Activated CD4-positive, alpha-beta memory T cell treated with anti-CD3 and anti-CD28 coated beads, Interleukin-2, amount 10 ng/mL, durations not matched to agents 7 days and 5 days (primary cell): ENCODE results near the gene EML4. TPM values are rescaled to one million over a fixed set of nuclear protein-coding genes. Genes with fewer than 3 reads are reported as not detected.
"Not testable (repeated sequence)": the region's sequence is repeated elsewhere in the genome, so short reads cannot be mapped to it uniquely, and the experiment has no call there.

Experiments used
- CTCF ChIA-PET: fragments of 350-600 bp; sonication (Branson Sonifier 250); formaldehyde crosslinking; loops from one replicate; lab custom pipeline; 2021; ENCODE audit warnings: antibody characterized with exemption, inconsistent platforms; lab: Charles Lee
- POLR2A ChIA-PET: fragments of 350-600 bp; sonication (Branson Sonifier 250); formaldehyde crosslinking; loops from one replicate; lab custom pipeline; 2021; ENCODE audit warnings: antibody characterized with exemption; lab: Charles Lee
- DNase-seq: peaks from one replicate; pipeline ENCODE4 v3.0.0-alpha.2; 2020
- H3K27ac Mint-ChIP-seq: one replicate; pipeline ENCODE4 v1.8.0; 2021; ENCODE audit warnings: mild to moderate bottlenecking, mixed read lengths
- H3K27me3 Mint-ChIP-seq: one replicate; pipeline ENCODE4 v1.8.0; 2021; ENCODE audit warnings: mixed read lengths
- H3K36me3 Mint-ChIP-seq: one replicate; pipeline ENCODE4 v1.8.0; 2021; ENCODE audit warnings: low read depth, mixed read lengths
- H3K4me1 Mint-ChIP-seq: one replicate; pipeline ENCODE4 v1.8.0; 2021; ENCODE audit warnings: mixed read lengths
- H3K4me3 Mint-ChIP-seq: one replicate; pipeline ENCODE4 v1.8.0; 2021; ENCODE audit warnings: mild to moderate bottlenecking, mixed read lengths
- H3K9me3 Mint-ChIP-seq: one replicate; pipeline ENCODE4 v1.8.0; 2021; ENCODE audit warnings: mixed read lengths
- total RNA-seq, 2 experiments: library from RNA; stranded (reverse); gene quantifications; one replicate each; pipeline ENCODE4 v1.2.3, GENCODE V29; 2021

The EML4 gene
- total RNA-seq, 2 experiments from 2014 or later, result 130 to 133 TPM

GRCh38 chr2:42132191-42132965 is 36.8 kb upstream of the EML4 start:
- Mint-ChIP-seq H3K27ac (peak overlapping the region; percentile 98), H3K36me3 (no peaks in the 10 kb centered on the region), H3K9me3 (no peaks in the 10 kb centered on the region), H3K4me3 (peak overlapping the region; percentile 62), H3K4me1 (peaks cover 92% of the 10 kb centered on the region), H3K27me3 (no peaks in the 10 kb centered on the region)
- CTCF ChIA-PET, result interaction anchor here (0.7 to 2.2 kb wide), 15 partner anchors 8 to 196 kb away, joined by 3 to 32 read pairs (median 7); no protein-coding TSS in a partner anchor
- POLR2A ChIA-PET, result interaction anchor here (0.8 to 6.0 kb wide), 16 partner anchors 8 to 229 kb away, joined by 3 to 169 read pairs (median 8); partner anchors contain the start of genes COX7A2L and EML4
- DNase-seq, result no peak

GRCh38 chr2:42132966-42133641 is 36.0 kb upstream of the EML4 start:
- Mint-ChIP-seq H3K36me3 (no peaks in the 10 kb centered on the region), H3K27ac (peak overlapping the region; percentile 98)
- peak; percentile 96 for DNase-seq

GRCh38 chr2:42133771-42134195 is 35.4 kb upstream of the EML4 start:
- Mint-ChIP-seq H3K27me3 (no peaks in the 10 kb centered on the region), H3K27ac (peak overlapping the region; percentile 98)
- CTCF ChIA-PET, result interaction anchor here (1.2 to 2.2 kb wide), 7 partner anchors 8 to 195 kb away, joined by 3 to 32 read pairs (median 12); no protein-coding TSS in a partner anchor

More at GRCh38 chr2:42132966-42133641, 36.0 kb upstream of the EML4 start:
- ChIA-PET CTCF (interaction anchor here (0.7 to 2.2 kb wide), 15 partner anchors 9 to 195 kb away, joined by 3 to 32 read pairs (median 7); no protein-coding TSS in a partner anchor), POLR2A (interaction anchor here (0.7 to 6.0 kb wide), 20 partner anchors 9 to 677 kb away, joined by 3 to 169 read pairs (median 6); partner anchors contain the start of genes COX7A2L and EML4)
- peaks cover 88% of the 10 kb centered on the region for H3K4me1 Mint-ChIP-seq
- H3K27me3 Mint-ChIP-seq, result no peaks in the 10 kb centered on the region
- H3K4me3 Mint-ChIP-seq, result peak overlapping the region; percentile 62
- no peaks in the 10 kb centered on the region for H3K9me3 Mint-ChIP-seq

GRCh38 chr2:42134401-42134932 is 34.7 kb upstream of the EML4 start:
- peaks cover 85% of the 10 kb centered on the region for H3K4me1 Mint-ChIP-seq
- ChIA-PET CTCF (interaction anchor here (1.3 to 2.2 kb wide), 6 partner anchors 7 to 59 kb away, joined by 3 to 15 read pairs (median 8); no protein-coding TSS in a partner anchor), POLR2A (interaction anchor here (0.8 to 6.0 kb wide), 6 partner anchors 8 to 36 kb away, joined by 3 to 169 read pairs (median 34); partner anchors contain the start of gene EML4)
- not testable (repeated sequence) for H3K9me3 Mint-ChIP-seq, H3K36me3 Mint-ChIP-seq, DNase-seq, H3K4me3 Mint-ChIP-seq, H3K27me3 Mint-ChIP-seq
- peak overlapping the region; percentile 98 for H3K27ac Mint-ChIP-seq

More at GRCh38 chr2:42133771-42134195, 35.4 kb upstream of the EML4 start:
- no peak for DNase-seq
- POLR2A ChIA-PET, result interaction anchor here (0.7 to 6.0 kb wide), 17 partner anchors 8 to 677 kb away, joined by 3 to 169 read pairs (median 8); partner anchors contain the start of genes COX7A2L and EML4
- peaks cover 86% of the 10 kb centered on the region for H3K4me1 Mint-ChIP-seq
- H3K9me3 Mint-ChIP-seq, result no peaks in the 10 kb centered on the region
- peaks cover 1% of the 10 kb centered on the region for H3K36me3 Mint-ChIP-seq
- H3K4me3 Mint-ChIP-seq, result peak overlapping the region; percentile 62

- peaks cover 84% of the 10 kb centered on the region for H3K4me1 Mint-ChIP-seq
Observed at GRCh38 chr2:42135381-42136312, 33.5 kb upstream of the EML4 start.

GRCh38 chr2:42136782-42137124 is 32.4 kb upstream of the EML4 start:
- DNase-seq, result no peak
- POLR2A ChIA-PET, result interaction anchor here (0.7 to 6.0 kb wide), 9 partner anchors 9 to 164 kb away, joined by 3 to 169 read pairs (median 5); no protein-coding TSS in a partner anchor
- peaks cover 2% of the 10 kb centered on the region for H3K36me3 Mint-ChIP-seq

More at GRCh38 chr2:42135381-42136312, 33.5 kb upstream of the EML4 start:
- ChIA-PET POLR2A (interaction anchor here (0.7 to 6.0 kb wide), 13 partner anchors 9 to 225 kb away, joined by 3 to 169 read pairs (median 5); partner anchors contain the start of gene COX7A2L), CTCF (interaction anchor here (0.7 to 1.9 kb wide), 16 partner anchors 9 to 295 kb away, joined by 3 to 11 read pairs (median 4); no protein-coding TSS in a partner anchor)
- Mint-ChIP-seq H3K9me3 (no peaks in the 10 kb centered on the region), H3K4me3 (peak overlapping the region; percentile 37), H3K27me3 (no peaks in the 10 kb centered on the region), H3K27ac (peak overlapping the region; percentile 84), H3K36me3 (peaks cover 2% of the 10 kb centered on the region)
- no peak for DNase-seq

GRCh38 chr2:42137125-42137841 is 31.9 kb upstream of the EML4 start:
- POLR2A ChIA-PET, result interaction anchor here (0.7 to 6.0 kb wide), 10 partner anchors 11 to 163 kb away, joined by 3 to 169 read pairs (median 6); no protein-coding TSS in a partner anchor
- no peak for DNase-seq
- Mint-ChIP-seq H3K9me3 (no peaks in the 10 kb centered on the region), H3K4me1 (peaks cover 86% of the 10 kb centered on the region), H3K27me3 (no peaks in the 10 kb centered on the region), H3K27ac (no peak overlapping the region), H3K36me3 (peaks cover 2% of the 10 kb centered on the region), H3K4me3 (no peak overlapping the region)
- CTCF ChIA-PET, result interaction anchor here (0.9 kb wide), 1 partner anchor 296 kb away, joined by 3 read pairs; no protein-coding TSS in a partner anchor

More at GRCh38 chr2:42136782-42137124, 32.4 kb upstream of the EML4 start:
- no peak overlapping the region for H3K4me3 Mint-ChIP-seq
- H3K27me3 Mint-ChIP-seq, result no peaks in the 10 kb centered on the region
- CTCF ChIA-PET, result interaction anchor here (0.9 to 1.4 kb wide), 2 partner anchors 60 to 295 kb away, joined by 3 read pairs; no protein-coding TSS in a partner anchor
- no peaks in the 10 kb centered on the region for H3K9me3 Mint-ChIP-seq
- H3K4me1 Mint-ChIP-seq, result peaks cover 86% of the 10 kb centered on the region
- H3K27ac Mint-ChIP-seq, result no peak overlapping the region

- H3K4me1 Mint-ChIP-seq, result peaks cover 84% of the 10 kb centered on the region
- ChIA-PET CTCF (interaction anchor here (1.3 kb wide), 1 partner anchor 12 kb away, joined by 5 read pairs; no protein-coding TSS in a partner anchor), POLR2A (interaction anchor here (0.6 to 2.3 kb wide), 3 partner anchors 33 to 39 kb away, joined by 3 to 6 read pairs (median 3); no protein-coding TSS in a partner anchor)
- H3K4me3 Mint-ChIP-seq, result no peak overlapping the region
- no peak for DNase-seq
- peaks cover 2% of the 10 kb centered on the region for H3K36me3 Mint-ChIP-seq
- H3K9me3 Mint-ChIP-seq, result no peaks in the 10 kb centered on the region
- H3K27me3 Mint-ChIP-seq, result no peaks in the 10 kb centered on the region
- no peak overlapping the region for H3K27ac Mint-ChIP-seq
Observed at GRCh38 chr2:42138163-42139015, 30.8 kb upstream of the EML4 start.

- POLR2A ChIA-PET, result interaction anchor here (1.1 to 2.3 kb wide), 2 partner anchors 32 to 34 kb away, joined by 5 to 6 read pairs; no protein-coding TSS in a partner anchor
- H3K4me1 Mint-ChIP-seq, result peaks cover 81% of the 10 kb centered on the region
Observed at GRCh38 chr2:42139101-42139500, 30.1 kb upstream of the EML4 start.

GRCh38 chr2:42140496-42140895 is 28.7 kb upstream of the EML4 start:
- Mint-ChIP-seq H3K27ac (no peak overlapping the region), H3K4me3 (no peak overlapping the region), H3K4me1 (peaks cover 76% of the 10 kb centered on the region), H3K27me3 (no peaks in the 10 kb centered on the region), H3K36me3 (peaks cover 2% of the 10 kb centered on the region), H3K9me3 (no peaks in the 10 kb centered on the region)
- DNase-seq, result no peak
- ChIA-PET CTCF (interaction anchor here (0.9 to 3.3 kb wide), 4 partner anchors 7 to 50 kb away, joined by 3 to 15 read pairs (median 5); no protein-coding TSS in a partner anchor), POLR2A (interaction anchor here (1.5 to 3.2 kb wide), 2 partner anchors 34 to 220 kb away, joined by 4 to 19 read pairs; no protein-coding TSS in a partner anchor)

More at GRCh38 chr2:42139101-42139500, 30.1 kb upstream of the EML4 start:
- no peaks in the 10 kb centered on the region for H3K27me3 Mint-ChIP-seq
- H3K36me3 Mint-ChIP-seq, result peaks cover 2% of the 10 kb centered on the region
- no peaks in the 10 kb centered on the region for H3K9me3 Mint-ChIP-seq
- CTCF ChIA-PET, result interaction anchor here (1.3 kb wide), 1 partner anchor 11 kb away, joined by 5 read pairs; no protein-coding TSS in a partner anchor
- H3K27ac Mint-ChIP-seq, result no peak overlapping the region
- no peak for DNase-seq
- no peak overlapping the region for H3K4me3 Mint-ChIP-seq
